Vagina (tissue), 2 donors: ENCODE measurements around the gene HSPB3. TPM values are rescaled to one million over a fixed set of nuclear protein-coding genes. Genes with fewer than 3 reads are reported as not detected.
"Not testable (repeated sequence)": the region's sequence is repeated elsewhere in the genome, so short reads cannot be mapped to it uniquely, and the experiment has no call there.

Source experiments
- DNase-seq, 2 donors: peaks; one replicate each; pipeline ENCODE4 v3.0.0-alpha.2; 2017; ENCODE audit errors: extremely low spot score in 2 of 2
- H3K27ac ChIP-seq: fragments of 200-600 bp; sonication (generic); one replicate; pipeline ENCODE4 v1.5.1; 2019
- H3K27me3 ChIP-seq: fragments of 200-600 bp; sonication (generic); one replicate; pipeline ENCODE4 v1.5.1; 2019
- H3K36me3 ChIP-seq, 2 donors: fragments of 200-600 bp; sonication (generic); one replicate each; pipeline ENCODE4 v1.5.1; 2017 to 2019
- H3K4me1 ChIP-seq: fragments of 200-600 bp; sonication (generic); one replicate; pipeline ENCODE4 v1.5.1; 2019
- H3K4me3 ChIP-seq, 2 donors: fragments of 200-600 bp; sonication (generic); 1 replicate in 1 of 2; 2 replicates in 1 of 2; pipeline ENCODE4 v1.5.1; 2016 to 2019
- H3K9me3 ChIP-seq: fragments of 200-600 bp; sonication (generic); one replicate; pipeline ENCODE4 v1.5.1; 2019
- CTCF ChIP-seq, 3 experiments: fragments of 450-650 bp in 2 of 3; fragments of 200-600 bp in 1 of 3; sonication (generic) in 1 of 3; IDR thresholded peaks; one replicate each; pipeline ENCODE4 v1.5.1; 2017 to 2019; ENCODE audit warnings: antibody characterized with exemption in 3 of 3, mild to moderate bottlenecking in 2 of 3, moderate library complexity in 2 of 3
- POLR2A ChIP-seq, 2 donors: fragments of 450-650 bp; IDR thresholded peaks; one replicate each; pipeline ENCODE4 v1.6.1; 2017; ENCODE audit warnings: antibody characterized with exemption in 2 of 2, mild to moderate bottlenecking in 2 of 2, moderate library complexity in 2 of 2
- POLR2AphosphoS5 ChIP-seq, 2 donors: sonication (generic); formaldehyde crosslinking; IDR thresholded peaks; one replicate each; pipeline ENCODE4 v1.9.0; 2017; ENCODE audit warnings: antibody characterized with exemption in 2 of 2, mild to moderate bottlenecking in 2 of 2, low read depth in 1 of 2; ENCODE audit not compliant: insufficient read depth in 1 of 2
- intact Hi-C: fragments of 100-400 bp; cut with DNase I; formaldehyde crosslinking; loops from one replicate; pipeline ENCODE4 v1.15.1; 2023
- total RNA-seq: library from RNA; depleted of rRNA; stranded (reverse); fragments of >200 nt; gene quantifications from one replicate; pipeline ENCODE4 v1.2.3, GENCODE V29; 2016

Gene HSPB3
- total RNA-seq, 1 donor from 2014 or later, result not detected

GRCh38 chr5:54477941-54478478 is 22.5 kb downstream of the HSPB3 start:
- intact Hi-C loops, result no loop called here
- DNase-seq, result no peak
- no peak for TF ChIP-seq POLR2AphosphoS5 (IDR thresholded peaks at IDR 0.05; ENCODE audit: insufficient read depth in 1 of 2, low read depth in 1 of 2)
- no peak for TF ChIP-seq CTCF (IDR thresholded peaks at IDR 0.05)
- no peak for TF ChIP-seq POLR2A (IDR thresholded peaks at IDR 0.05)
- H3K36me3 ChIP-seq, result no peaks in the 10 kb centered on the region
- H3K27me3 ChIP-seq, result no peaks in the 10 kb centered on the region
- no peak overlapping the region for H3K4me3 ChIP-seq
- no peak overlapping the region for H3K27ac ChIP-seq
- no peaks in the 10 kb centered on the region for H3K9me3 ChIP-seq
- H3K4me1 ChIP-seq, result no peaks in the 10 kb centered on the region

GRCh38 chr5:54480296-54480695 is 24.8 kb downstream of the HSPB3 start:
- Histone ChIP-seq H3K36me3 (no peaks in the 10 kb centered on the region), H3K4me3 (no peak overlapping the region), H3K4me1 (no peaks in the 10 kb centered on the region), H3K27ac (no peak overlapping the region), H3K27me3 (no peaks in the 10 kb centered on the region), H3K9me3 (no peaks in the 10 kb centered on the region)
- intact Hi-C loops, result no loop called here
- no peak for DNase-seq
- TF ChIP-seq POLR2AphosphoS5 (IDR thresholded peaks at IDR 0.05; ENCODE audit: insufficient read depth in 1 of 2, low read depth in 1 of 2) (no peak), POLR2A (IDR thresholded peaks at IDR 0.05) (no peak), CTCF (IDR thresholded peaks at IDR 0.05) (no peak)

- TF ChIP-seq POLR2A (IDR thresholded peaks at IDR 0.05) (no peak), POLR2AphosphoS5 (IDR thresholded peaks at IDR 0.05; ENCODE audit: insufficient read depth in 1 of 2, low read depth in 1 of 2) (no peak), CTCF (IDR thresholded peaks at IDR 0.05) (no peak)
- H3K9me3 ChIP-seq, result no peaks in the 10 kb centered on the region
- intact Hi-C loops, result no loop called here
- H3K27ac ChIP-seq, result no peak overlapping the region
- no peaks in the 10 kb centered on the region for H3K4me1 ChIP-seq
- DNase-seq, result no peak
- no peaks in the 10 kb centered on the region for H3K27me3 ChIP-seq
- H3K36me3 ChIP-seq, result no peaks in the 10 kb centered on the region
- no peak overlapping the region for H3K4me3 ChIP-seq
These were observed 28.9 kb downstream of the HSPB3 start for GRCh38 chr5:54484219-54484894.

GRCh38 chr5:54485659-54486058 is 30.2 kb downstream of the HSPB3 start:
- DNase-seq, H3K27me3 ChIP-seq, H3K36me3 ChIP-seq, H3K4me3 ChIP-seq, intact Hi-C loops, H3K9me3 ChIP-seq, H3K27ac ChIP-seq, H3K4me1 ChIP-seq: not testable (repeated sequence)

- intact Hi-C loops, DNase-seq, H3K36me3 ChIP-seq, H3K27me3 ChIP-seq, H3K4me1 ChIP-seq, H3K4me3 ChIP-seq, H3K9me3 ChIP-seq, H3K27ac ChIP-seq: not testable (repeated sequence)
These were observed 34.1 kb downstream of the HSPB3 start for GRCh38 chr5:54489648-54489979.

- H3K4me1 ChIP-seq, result no peaks in the 10 kb centered on the region
- H3K27ac ChIP-seq, result no peak overlapping the region
- no peak for TF ChIP-seq CTCF (IDR thresholded peaks at IDR 0.05)
- intact Hi-C loops, result no loop called here
- no peak overlapping the region for H3K4me3 ChIP-seq
- no peaks in the 10 kb centered on the region for H3K27me3 ChIP-seq
- no peaks in the 10 kb centered on the region for H3K36me3 ChIP-seq
- DNase-seq, result no peak
- no peaks in the 10 kb centered on the region for H3K9me3 ChIP-seq
These were observed 35.8 kb downstream of the HSPB3 start for GRCh38 chr5:54491326-54491725.
